HG03025 (cell line): ENCODE data around the gene PAK5.

ENCODE experiments used
- ATAC-seq: cut with Tn5 transposase; IDR thresholded peaks from one replicate; pipeline ENCODE4 v1.9.1; 2021; ENCODE audit warnings: mild to moderate bottlenecking, moderate library complexity; ENCODE audit not compliant: unreplicated experiment, low FRiP score

PAK5 gene

GRCh38 chr20:9838378-9839295 is at the start of gene PAK5:
Gene PAK5, minus strand, starts transcription at chr20:9839076. Its CDS starts 194,748 bp downstream, at chr20:9644328.
- no peak for ATAC-seq

GRCh38 chr20:9887706-9888105 is 48.8 kb upstream of the PAK5 start:
- no peak for ATAC-seq

GRCh38 chr20:9886227-9886626 is 47.4 kb upstream of the PAK5 start:
- ATAC-seq: no peak

- no peak for ATAC-seq
Measured at GRCh38 chr20:9884666-9885065, 45.8 kb upstream of the PAK5 start.

DNA sequence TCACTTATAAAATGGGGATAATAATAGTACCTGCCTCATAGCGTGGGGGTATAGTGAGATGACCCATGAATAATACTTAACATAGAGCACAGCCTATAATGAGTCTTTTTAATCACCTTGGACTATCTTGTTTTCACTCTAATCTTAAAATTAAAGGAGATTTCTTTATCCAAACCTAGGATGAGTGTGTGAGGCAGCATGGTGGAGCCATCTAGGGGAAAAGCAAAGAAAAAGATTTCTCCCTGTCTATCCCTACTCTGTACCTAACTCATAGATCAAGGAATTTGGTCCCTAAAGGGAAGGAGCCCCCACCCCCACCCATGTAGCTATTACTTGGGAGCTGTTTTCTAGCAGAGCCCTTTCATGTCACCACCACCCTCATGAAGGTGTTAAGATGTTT is 45.2 kb upstream of the PAK5 start:
- ATAC-seq: no peak

- no peak for ATAC-seq
Measured at GRCh38 chr20:9877932-9878495, 39.1 kb upstream of the PAK5 start.

- no peak for ATAC-seq
Measured at GRCh38 chr20:9867196-9867980, 28.5 kb upstream of the PAK5 start.

DNA sequence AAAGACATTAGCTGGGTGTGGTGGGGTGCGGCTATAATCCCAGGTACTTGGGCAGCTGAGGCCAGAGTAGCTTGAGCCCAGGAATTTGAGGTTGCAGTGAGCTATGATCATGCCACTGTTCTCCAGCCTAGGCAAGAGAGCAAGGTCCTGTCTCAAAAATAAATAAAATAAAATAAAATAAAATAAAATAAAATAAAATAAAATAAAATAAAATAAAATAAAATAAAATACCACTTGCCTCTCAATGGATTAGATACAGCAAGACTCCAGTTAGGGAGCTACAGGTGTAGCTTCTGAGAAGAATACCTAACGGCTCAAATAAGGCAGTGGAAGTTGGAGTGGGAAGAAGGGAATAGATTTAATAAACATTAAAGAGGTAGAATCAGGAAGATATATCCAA is 13.7 kb upstream of the PAK5 start:
- no peak for ATAC-seq

DNA sequence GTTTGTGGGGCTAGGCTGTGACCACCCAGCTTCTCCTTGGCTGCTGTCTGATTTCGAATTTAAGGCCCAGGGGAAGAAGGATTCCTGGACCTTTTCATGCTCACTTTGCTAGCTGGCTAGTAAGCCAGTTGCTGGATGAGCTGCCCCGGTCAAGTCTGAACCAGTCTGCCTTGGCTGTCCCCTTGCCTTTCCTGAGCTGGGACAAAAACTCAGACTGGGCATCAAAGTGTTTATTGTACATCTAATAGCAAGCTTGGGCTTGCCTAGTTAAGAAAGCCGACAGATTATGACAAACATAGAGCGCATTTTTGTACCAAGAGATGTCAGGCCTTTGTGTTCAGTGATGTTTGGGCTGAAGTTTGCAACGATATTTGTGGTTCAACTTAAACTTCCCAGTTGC is 750 bp upstream of the PAK5 start:
- no peak for ATAC-seq

GRCh38 chr20:9838035-9838377 is 870 bp downstream of the PAK5 start:
- ATAC-seq: no peak

DNA sequence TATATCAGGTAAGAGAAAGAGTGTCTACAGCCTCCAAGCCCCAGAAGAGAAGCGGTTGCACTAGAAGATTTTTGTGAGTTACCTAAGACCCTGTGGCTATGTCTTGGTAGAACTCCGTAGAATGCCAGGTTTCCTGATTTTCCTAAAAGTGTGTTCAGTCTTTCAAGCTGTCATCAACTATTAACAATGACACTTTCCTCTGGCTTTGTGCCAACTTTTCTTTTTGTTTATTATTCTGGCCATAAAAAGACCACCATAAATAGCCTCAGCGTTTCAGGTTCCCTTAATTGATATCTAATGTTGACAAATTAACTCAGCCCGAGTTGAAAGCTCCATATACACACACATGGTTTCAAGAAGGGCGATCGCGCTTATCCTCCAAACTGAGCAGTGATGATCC is 1.2 kb downstream of the PAK5 start:
- ATAC-seq: no peak

GRCh38 chr20:9835302-9835701 is 3.6 kb downstream of the PAK5 start:
- ATAC-seq: no peak

DNA sequence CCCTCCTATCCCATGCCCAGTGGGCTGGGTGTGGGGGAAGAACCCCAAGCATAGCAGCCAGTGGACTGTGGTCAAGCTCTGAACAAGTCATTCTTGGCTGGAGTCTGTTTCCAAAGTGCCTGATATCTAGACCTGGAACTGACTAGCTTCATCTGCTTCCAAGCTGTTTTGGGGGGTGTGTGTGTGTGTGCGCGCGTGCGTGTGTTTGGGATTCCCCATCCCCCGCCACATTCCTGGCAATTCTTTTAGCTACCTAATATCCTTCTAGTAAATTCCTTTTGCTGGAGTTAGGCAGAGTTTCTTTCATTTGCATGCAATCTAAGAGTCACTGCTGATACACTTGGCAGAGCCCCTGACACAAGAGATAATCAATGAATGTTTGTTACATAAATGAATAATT is 7.8 kb downstream of the PAK5 start:
- no peak for ATAC-seq

- ATAC-seq: no peak
Measured at GRCh38 chr20:9829835-9830234, 9.0 kb downstream of the PAK5 start.

- no peak for ATAC-seq
Measured at GRCh38 chr20:9817654-9818053, 21.2 kb downstream of the PAK5 start.

DNA sequence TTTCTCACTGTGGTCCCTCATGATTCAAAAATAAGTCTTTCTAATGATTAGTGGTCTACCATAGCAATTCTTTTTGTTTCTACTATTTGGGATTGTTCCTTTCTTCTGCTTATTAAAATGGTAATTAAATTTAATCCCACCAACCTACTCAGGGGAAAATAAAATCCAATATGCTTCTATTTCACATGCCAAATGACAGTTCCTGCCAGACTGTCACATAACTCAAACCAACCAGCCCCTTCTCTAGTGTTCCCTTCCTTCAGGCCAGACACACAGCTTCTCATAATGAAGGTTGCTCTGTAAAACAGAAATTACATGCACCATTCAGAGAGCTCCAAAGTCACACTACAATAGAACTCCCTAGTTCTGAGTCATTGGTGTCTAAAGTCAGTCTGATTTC is 23.2 kb downstream of the PAK5 start:
- no peak for ATAC-seq

DNA sequence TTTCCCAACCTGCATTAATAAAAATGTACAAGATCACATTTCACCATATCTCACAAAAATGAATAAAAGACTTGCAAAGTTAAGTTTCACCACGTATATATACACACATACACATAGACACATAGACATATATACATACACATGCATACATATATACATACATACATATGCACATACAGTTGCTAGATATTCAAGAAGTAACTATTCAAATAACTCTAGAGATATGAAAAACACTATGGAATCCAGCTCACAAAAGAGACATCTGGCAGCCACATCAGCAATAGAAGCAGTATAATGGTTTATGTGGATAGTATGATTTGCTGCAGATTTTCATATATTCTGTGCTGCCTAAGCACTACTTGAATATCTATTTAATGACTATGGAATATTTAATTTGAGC is 28.1 kb downstream of the PAK5 start:
- ATAC-seq: no peak

DNA sequence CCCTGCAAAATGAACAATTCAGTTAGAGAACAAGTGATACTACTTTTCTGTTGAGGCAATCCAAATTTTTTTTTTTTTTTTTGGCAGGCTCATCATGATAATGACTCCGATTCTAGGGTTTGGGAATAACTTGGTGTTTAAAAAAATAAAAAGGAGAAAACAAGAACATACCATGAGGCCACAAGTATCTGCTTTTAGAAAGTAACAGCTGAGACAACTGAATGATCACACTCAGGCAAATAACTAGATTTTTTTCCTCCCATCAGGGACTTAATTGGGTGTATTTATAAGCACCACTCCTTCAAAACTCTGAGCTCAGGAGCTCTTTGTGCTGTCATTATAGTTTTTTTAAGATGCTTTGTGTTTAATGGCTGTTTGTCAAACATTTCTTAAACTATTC is 29.6 kb downstream of the PAK5 start:
- ATAC-seq: no peak

DNA sequence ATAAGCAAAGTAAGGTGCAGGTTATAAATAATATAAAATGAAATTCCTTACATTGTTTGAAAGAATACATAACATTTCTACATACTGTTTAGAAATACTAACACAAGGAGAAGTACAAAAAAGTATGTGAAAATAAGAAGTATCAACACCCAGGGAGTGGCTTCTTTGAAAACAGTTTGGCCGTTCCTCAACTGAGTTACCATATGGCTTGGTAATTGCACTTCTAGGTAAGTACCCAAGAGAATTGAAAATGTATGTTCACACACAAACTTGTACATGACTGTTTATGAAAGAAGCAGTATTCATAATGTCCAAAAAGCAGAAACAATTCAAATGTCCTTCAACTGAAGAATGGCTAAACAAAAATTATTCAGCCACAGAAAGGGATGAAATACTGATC is 30.7 kb downstream of the PAK5 start:
- ATAC-seq: no peak

DNA sequence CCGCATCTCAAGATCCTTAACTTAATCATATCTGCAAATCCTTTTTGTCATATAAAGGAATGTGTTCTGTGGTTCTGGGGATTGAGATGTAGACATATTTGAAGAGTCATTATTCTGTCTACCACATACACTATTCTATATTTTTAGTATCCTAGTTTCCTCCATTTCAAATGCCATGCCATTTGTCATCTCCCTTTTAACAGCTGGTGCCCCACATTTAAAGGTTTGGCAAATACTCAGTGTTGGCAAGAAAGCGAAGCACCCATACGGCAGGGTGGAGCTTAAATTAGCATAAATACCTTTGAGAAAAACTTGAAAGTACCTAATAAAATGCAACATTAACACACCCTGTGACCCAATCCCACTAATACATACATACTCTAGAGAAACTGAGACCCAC is 31.7 kb downstream of the PAK5 start:
- ATAC-seq: no peak

DNA sequence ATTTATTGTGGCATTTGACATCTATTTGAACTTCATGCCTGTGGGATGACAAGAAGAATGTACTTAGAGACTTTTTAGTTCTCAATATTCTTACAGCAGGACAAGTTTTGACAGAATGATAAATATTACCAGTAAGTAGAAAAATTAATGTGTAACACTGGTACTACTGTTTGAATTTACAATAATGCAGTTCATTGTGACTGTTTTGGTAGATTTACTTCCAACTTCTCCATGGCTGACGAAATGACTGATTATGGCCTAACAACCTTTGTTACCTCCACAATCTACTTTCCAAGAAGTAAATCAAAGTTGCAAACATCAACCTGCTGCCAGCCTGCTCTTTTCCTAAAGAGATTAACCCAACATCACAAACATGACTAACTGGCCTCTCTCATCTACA is 38.5 kb downstream of the PAK5 start:
- ATAC-seq: no peak

- no peak for ATAC-seq
Measured at GRCh38 chr20:9794831-9795230, 44.0 kb downstream of the PAK5 start.
